WTC11 (cell line): ENCODE measurements around the gene DPP10. TPM values are rescaled to one million over a fixed set of nuclear protein-coding genes. Genes with fewer than 3 reads are reported as not detected.

Experiments used
- ATAC-seq: fragments of 200-7000 bp; cut with Tn5 transposase; 2 replicates; pipeline ENCODE4 v1.10.0; 2021; ENCODE audit warnings: mild to moderate bottlenecking, moderate library complexity
- CTCF ChIA-PET: fragments of 300-600 bp; sonication (Branson Sonifier 250); formaldehyde crosslinking; loops from one replicate; lab custom pipeline; 2021; ENCODE audit warnings: antibody characterized with exemption; lab: Charles Lee
- POLR2A ChIA-PET: fragments of 350-600 bp; sonication (Branson Sonifier 250); formaldehyde crosslinking; loops from one replicate; lab custom pipeline; 2021; ENCODE audit warnings: antibody characterized with exemption; lab: Charles Lee
- DNase-seq: peaks from one replicate; pipeline ENCODE4 v3.0.0; 2021; ENCODE audit warnings: low spot score
- H3K27ac Mint-ChIP-seq: 2 replicates; pipeline ENCODE4 v1.8.0; 2021; ENCODE audit warnings: mixed read lengths
- H3K27me3 Mint-ChIP-seq: 2 replicates; pipeline ENCODE4 v1.8.0; 2021; ENCODE audit warnings: low read depth, mild to moderate bottlenecking, moderate library complexity, mixed read lengths
- H3K36me3 Mint-ChIP-seq: 2 replicates; pipeline ENCODE4 v1.8.0; 2021; ENCODE audit warnings: mixed read lengths
- H3K4me1 Mint-ChIP-seq: 2 replicates; pipeline ENCODE4 v1.8.0; 2022; ENCODE audit warnings: mixed read lengths
- H3K4me3 Mint-ChIP-seq: 2 replicates; pipeline ENCODE4 v1.8.0; 2021; ENCODE audit warnings: mild to moderate bottlenecking, moderate library complexity, mixed read lengths
- H3K9me3 Mint-ChIP-seq: 2 replicates; pipeline ENCODE4 v1.8.0; 2021; ENCODE audit warnings: mixed read lengths
- FOXK1 ChIP-seq: sonication (generic); formaldehyde crosslinking; IDR thresholded peaks from 2 replicates; pipeline ENCODE4 v1.8.0; 2022; ENCODE audit warnings: mild to moderate bottlenecking, moderate library complexity, missing genetic modification reagents
- HMGA2 ChIP-seq: fragments of 250-450 bp; sonication (Bioruptor Pico); IDR thresholded peaks from 2 replicates; pipeline ENCODE4 v1.4.0; 2021; ENCODE audit warnings: mild to moderate bottlenecking, moderate library complexity
- JUN ChIP-seq: sonication (generic); formaldehyde crosslinking; IDR thresholded peaks from 2 replicates; pipeline ENCODE4 v1.8.0; 2023; ENCODE audit warnings: mild to moderate bottlenecking, missing genetic modification reagents
- NFYB ChIP-seq: sonication (generic); formaldehyde crosslinking; conservative IDR thresholded peaks from 2 replicates; pipeline ENCODE4 v1.8.0; 2022; ENCODE audit warnings: low read depth, missing genetic modification reagents
- NR1H2 ChIP-seq: sonication (generic); formaldehyde crosslinking; IDR thresholded peaks from 2 replicates; pipeline ENCODE4 v1.9.0; 2021; ENCODE audit warnings: mild to moderate bottlenecking, moderate library complexity, missing genetic modification reagents
- SMAD4 ChIP-seq: sonication (generic); formaldehyde crosslinking; IDR thresholded peaks from 2 replicates; pipeline ENCODE4 v1.8.0; 2022; ENCODE audit warnings: mild to moderate bottlenecking, missing genetic modification reagents
- SP1 ChIP-seq: sonication (generic); formaldehyde crosslinking; conservative IDR thresholded peaks from 2 replicates; pipeline ENCODE4 v1.8.1; 2022; ENCODE audit warnings: missing genetic modification reagents
- TP53 ChIP-seq: sonication (generic); formaldehyde crosslinking; IDR thresholded peaks from 2 replicates; pipeline ENCODE4 v1.8.1; 2023; ENCODE audit warnings: mild to moderate bottlenecking, missing genetic modification reagents
- ZNF138 ChIP-seq: sonication (generic); formaldehyde crosslinking; conservative IDR thresholded peaks from 2 replicates; pipeline ENCODE4 v1.8.1; 2022; ENCODE audit warnings: mild to moderate bottlenecking, moderate library complexity, missing genetic modification reagents
- ZNF232 ChIP-seq: sonication (generic); formaldehyde crosslinking; IDR thresholded peaks from 2 replicates; pipeline ENCODE4 v1.8.0; 2022; ENCODE audit warnings: mild to moderate bottlenecking, missing genetic modification reagents
- total RNA-seq: library from RNA; stranded (reverse); gene quantifications from 3 replicates; pipeline ENCODE4 v1.2.3, GENCODE V29; 2021
- TF ChIP-seq, protein P1 (sequence below): fragments of 250-450 bp; sonication (Bioruptor Pico); IDR thresholded peaks from 2 replicates; pipeline ENCODE4 v1.9.0; 2021; ENCODE audit warnings: mild to moderate bottlenecking, borderline replicate concordance
- TF ChIP-seq, protein P2 (sequence below): fragments of 200-600 bp; IDR thresholded peaks from 2 replicates; pipeline ENCODE4 v1.8.0; 2022; ENCODE audit warnings: antibody characterized with exemption
- TF ChIP-seq, protein P3 (sequence below): fragments of 250-450 bp; sonication (Bioruptor Pico); IDR thresholded peaks from 2 replicates; pipeline ENCODE4 v1.8.0; 2021; ENCODE audit warnings: mild to moderate bottlenecking
- TF ChIP-seq, protein P4 (sequence below): sonication (generic); formaldehyde crosslinking; IDR thresholded peaks from 2 replicates; pipeline ENCODE4 v1.8.1; 2023; ENCODE audit warnings: mild to moderate bottlenecking, moderate library complexity, missing genetic modification reagents
- TF ChIP-seq, protein P5 (sequence below): sonication (generic); formaldehyde crosslinking; IDR thresholded peaks from 2 replicates; pipeline ENCODE4 v1.8.1; 2023; ENCODE audit warnings: mild to moderate bottlenecking, missing genetic modification reagents, moderate library complexity
- TF ChIP-seq, protein P6 (sequence below): sonication (generic); formaldehyde crosslinking; IDR thresholded peaks from 2 replicates; pipeline ENCODE4 v1.8.0; 2022; ENCODE audit warnings: mild to moderate bottlenecking, missing genetic modification reagents
- TF ChIP-seq, protein P7 (sequence below): sonication (generic); formaldehyde crosslinking; IDR thresholded peaks from 2 replicates; pipeline ENCODE4 v1.8.0; 2022; ENCODE audit warnings: mild to moderate bottlenecking, missing genetic modification reagents
- TF ChIP-seq, protein P8 (sequence below): sonication (generic); formaldehyde crosslinking; IDR thresholded peaks from 2 replicates; pipeline ENCODE4 v1.8.1; 2022; ENCODE audit warnings: low read depth, mild to moderate bottlenecking, moderate library complexity, missing genetic modification reagents, borderline replicate concordance

Gene DPP10
- total RNA-seq, 1 experiment from 2014 or later, result 4.0 TPM

DNA sequence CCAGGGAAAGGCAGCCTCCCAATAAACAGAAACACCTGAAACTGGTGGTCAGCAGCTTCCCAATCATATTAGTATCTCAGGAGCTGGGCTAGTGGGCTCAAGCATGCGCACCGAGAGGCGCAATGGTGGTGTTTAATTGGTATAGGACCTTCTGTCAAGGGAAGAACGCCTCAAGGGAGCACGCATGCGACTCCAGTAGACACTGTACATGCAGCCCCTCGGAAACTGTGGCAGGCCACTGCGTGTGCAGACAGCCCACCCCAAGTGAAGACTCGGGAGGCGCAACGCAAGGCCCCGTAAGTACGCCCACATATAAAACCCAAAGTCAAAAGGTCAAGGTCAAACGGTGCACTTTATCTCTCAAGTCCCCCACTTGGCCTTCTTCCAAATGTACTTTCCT lies 1405.8 kb downstream of the DPP10 start:
- TF ChIP-seq, protein P1, sequence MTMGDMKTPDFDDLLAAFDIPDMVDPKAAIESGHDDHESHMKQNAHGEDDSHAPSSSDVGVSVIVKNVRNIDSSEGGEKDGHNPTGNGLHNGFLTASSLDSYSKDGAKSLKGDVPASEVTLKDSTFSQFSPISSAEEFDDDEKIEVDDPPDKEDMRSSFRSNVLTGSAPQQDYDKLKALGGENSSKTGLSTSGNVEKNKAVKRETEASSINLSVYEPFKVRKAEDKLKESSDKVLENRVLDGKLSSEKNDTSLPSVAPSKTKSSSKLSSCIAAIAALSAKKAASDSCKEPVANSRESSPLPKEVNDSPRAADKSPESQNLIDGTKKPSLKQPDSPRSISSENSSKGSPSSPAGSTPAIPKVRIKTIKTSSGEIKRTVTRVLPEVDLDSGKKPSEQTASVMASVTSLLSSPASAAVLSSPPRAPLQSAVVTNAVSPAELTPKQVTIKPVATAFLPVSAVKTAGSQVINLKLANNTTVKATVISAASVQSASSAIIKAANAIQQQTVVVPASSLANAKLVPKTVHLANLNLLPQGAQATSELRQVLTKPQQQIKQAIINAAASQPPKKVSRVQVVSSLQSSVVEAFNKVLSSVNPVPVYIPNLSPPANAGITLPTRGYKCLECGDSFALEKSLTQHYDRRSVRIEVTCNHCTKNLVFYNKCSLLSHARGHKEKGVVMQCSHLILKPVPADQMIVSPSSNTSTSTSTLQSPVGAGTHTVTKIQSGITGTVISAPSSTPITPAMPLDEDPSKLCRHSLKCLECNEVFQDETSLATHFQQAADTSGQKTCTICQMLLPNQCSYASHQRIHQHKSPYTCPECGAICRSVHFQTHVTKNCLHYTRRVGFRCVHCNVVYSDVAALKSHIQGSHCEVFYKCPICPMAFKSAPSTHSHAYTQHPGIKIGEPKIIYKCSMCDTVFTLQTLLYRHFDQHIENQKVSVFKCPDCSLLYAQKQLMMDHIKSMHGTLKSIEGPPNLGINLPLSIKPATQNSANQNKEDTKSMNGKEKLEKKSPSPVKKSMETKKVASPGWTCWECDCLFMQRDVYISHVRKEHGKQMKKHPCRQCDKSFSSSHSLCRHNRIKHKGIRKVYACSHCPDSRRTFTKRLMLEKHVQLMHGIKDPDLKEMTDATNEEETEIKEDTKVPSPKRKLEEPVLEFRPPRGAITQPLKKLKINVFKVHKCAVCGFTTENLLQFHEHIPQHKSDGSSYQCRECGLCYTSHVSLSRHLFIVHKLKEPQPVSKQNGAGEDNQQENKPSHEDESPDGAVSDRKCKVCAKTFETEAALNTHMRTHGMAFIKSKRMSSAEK, result no peak
- TF ChIP-seq, protein P2, sequence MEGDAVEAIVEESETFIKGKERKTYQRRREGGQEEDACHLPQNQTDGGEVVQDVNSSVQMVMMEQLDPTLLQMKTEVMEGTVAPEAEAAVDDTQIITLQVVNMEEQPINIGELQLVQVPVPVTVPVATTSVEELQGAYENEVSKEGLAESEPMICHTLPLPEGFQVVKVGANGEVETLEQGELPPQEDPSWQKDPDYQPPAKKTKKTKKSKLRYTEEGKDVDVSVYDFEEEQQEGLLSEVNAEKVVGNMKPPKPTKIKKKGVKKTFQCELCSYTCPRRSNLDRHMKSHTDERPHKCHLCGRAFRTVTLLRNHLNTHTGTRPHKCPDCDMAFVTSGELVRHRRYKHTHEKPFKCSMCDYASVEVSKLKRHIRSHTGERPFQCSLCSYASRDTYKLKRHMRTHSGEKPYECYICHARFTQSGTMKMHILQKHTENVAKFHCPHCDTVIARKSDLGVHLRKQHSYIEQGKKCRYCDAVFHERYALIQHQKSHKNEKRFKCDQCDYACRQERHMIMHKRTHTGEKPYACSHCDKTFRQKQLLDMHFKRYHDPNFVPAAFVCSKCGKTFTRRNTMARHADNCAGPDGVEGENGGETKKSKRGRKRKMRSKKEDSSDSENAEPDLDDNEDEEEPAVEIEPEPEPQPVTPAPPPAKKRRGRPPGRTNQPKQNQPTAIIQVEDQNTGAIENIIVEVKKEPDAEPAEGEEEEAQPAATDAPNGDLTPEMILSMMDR, result no peak
- TF ChIP-seq FOXK1 (CRISPR knock-in tag) (no peak), ZNF232 (CRISPR knock-in tag) (no peak), ZNF138 (CRISPR knock-in tag) (no peak), SMAD4 (no peak), SP1 (CRISPR knock-in tag) (no peak), TP53 (CRISPR knock-in tag) (no peak), HMGA2 (CRISPR knock-in tag) (no peak)
- TF ChIP-seq, protein P3, sequence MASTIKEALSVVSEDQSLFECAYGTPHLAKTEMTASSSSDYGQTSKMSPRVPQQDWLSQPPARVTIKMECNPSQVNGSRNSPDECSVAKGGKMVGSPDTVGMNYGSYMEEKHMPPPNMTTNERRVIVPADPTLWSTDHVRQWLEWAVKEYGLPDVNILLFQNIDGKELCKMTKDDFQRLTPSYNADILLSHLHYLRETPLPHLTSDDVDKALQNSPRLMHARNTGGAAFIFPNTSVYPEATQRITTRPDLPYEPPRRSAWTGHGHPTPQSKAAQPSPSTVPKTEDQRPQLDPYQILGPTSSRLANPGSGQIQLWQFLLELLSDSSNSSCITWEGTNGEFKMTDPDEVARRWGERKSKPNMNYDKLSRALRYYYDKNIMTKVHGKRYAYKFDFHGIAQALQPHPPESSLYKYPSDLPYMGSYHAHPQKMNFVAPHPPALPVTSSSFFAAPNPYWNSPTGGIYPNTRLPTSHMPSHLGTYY (CRISPR knock-in tag), result no peak
- TF ChIP-seq, protein P4, sequence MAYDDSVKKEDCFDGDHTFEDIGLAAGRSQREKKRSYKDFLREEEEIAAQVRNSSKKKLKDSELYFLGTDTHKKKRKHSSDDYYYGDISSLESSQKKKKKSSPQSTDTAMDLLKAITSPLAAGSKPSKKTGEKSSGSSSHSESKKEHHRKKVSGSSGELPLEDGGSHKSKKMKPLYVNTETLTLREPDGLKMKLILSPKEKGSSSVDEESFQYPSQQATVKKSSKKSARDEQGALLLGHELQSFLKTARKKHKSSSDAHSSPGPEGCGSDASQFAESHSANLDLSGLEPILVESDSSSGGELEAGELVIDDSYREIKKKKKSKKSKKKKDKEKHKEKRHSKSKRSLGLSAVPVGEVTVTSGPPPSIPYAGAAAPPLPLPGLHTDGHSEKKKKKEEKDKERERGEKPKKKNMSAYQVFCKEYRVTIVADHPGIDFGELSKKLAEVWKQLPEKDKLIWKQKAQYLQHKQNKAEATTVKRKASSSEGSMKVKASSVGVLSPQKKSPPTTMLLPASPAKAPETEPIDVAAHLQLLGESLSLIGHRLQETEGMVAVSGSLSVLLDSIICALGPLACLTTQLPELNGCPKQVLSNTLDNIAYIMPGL (CRISPR knock-in tag), result no peak
- TF ChIP-seq, protein P5, sequence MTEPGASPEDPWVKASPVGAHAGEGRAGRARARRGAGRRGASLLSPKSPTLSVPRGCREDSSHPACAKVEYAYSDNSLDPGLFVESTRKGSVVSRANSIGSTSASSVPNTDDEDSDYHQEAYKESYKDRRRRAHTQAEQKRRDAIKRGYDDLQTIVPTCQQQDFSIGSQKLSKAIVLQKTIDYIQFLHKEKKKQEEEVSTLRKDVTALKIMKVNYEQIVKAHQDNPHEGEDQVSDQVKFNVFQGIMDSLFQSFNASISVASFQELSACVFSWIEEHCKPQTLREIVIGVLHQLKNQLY, result no peak
- Mint-ChIP-seq H3K27ac (no peak overlapping the region), H3K36me3 (peaks cover 7% of the 10 kb centered on the region; the same call in 1 of the 2 replicates), H3K9me3 (peaks cover 35% of the 10 kb centered on the region), H3K4me1 (no peaks in the 10 kb centered on the region), H3K4me3 (no peak overlapping the region), H3K27me3 (peaks cover 6% of the 10 kb centered on the region; the same call in 1 of the 2 replicates)
- ChIA-PET CTCF (no interaction called here), POLR2A (no interaction called here)
- ATAC-seq (no peak), DNase-seq (no peak)

DNA sequence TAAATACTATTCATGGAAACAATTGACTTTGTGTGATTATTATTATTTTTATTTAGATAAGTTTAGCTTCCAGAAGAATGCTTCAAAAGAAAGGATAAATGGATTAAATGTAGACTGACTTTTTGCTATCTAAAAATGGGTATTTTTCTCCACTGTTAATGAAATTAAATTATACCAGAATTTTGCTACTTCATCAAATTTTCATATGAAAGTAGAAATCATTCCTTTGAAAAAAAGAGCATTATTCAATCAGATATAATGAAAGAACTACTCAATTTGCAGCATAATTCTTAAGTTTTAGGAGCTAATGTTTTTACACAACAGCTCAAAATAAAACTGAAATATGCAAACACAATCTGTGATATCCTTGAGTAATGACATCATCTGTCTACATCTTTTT lies 1424.6 kb downstream of the DPP10 start:
- Mint-ChIP-seq H3K4me1 (no peaks in the 10 kb centered on the region), H3K27ac (no peak overlapping the region), H3K4me3 (no peak overlapping the region), H3K36me3 (peaks cover 6% of the 10 kb centered on the region), H3K27me3 (no peaks in the 10 kb centered on the region), H3K9me3 (peaks cover 24% of the 10 kb centered on the region)
- no peak for ATAC-seq
- CTCF ChIA-PET, result no interaction called here
- DNase-seq, result no peak
- POLR2A ChIA-PET, result no interaction called here
- TF ChIP-seq, protein P1, result no peak
- TF ChIP-seq ZNF232 (CRISPR knock-in tag) (no peak), JUN (no peak), SMAD4 (no peak), NFYB (CRISPR knock-in tag) (no peak), NR1H2 (CRISPR knock-in tag) (no peak)
- TF ChIP-seq, protein P6, sequence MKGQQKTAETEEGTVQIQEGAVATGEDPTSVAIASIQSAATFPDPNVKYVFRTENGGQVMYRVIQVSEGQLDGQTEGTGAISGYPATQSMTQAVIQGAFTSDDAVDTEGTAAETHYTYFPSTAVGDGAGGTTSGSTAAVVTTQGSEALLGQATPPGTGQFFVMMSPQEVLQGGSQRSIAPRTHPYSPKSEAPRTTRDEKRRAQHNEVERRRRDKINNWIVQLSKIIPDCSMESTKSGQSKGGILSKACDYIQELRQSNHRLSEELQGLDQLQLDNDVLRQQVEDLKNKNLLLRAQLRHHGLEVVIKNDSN, result no peak
- TF ChIP-seq, protein P7, sequence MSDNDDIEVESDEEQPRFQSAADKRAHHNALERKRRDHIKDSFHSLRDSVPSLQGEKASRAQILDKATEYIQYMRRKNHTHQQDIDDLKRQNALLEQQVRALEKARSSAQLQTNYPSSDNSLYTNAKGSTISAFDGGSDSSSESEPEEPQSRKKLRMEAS (CRISPR knock-in tag), result no peak
- TF ChIP-seq, protein P8, sequence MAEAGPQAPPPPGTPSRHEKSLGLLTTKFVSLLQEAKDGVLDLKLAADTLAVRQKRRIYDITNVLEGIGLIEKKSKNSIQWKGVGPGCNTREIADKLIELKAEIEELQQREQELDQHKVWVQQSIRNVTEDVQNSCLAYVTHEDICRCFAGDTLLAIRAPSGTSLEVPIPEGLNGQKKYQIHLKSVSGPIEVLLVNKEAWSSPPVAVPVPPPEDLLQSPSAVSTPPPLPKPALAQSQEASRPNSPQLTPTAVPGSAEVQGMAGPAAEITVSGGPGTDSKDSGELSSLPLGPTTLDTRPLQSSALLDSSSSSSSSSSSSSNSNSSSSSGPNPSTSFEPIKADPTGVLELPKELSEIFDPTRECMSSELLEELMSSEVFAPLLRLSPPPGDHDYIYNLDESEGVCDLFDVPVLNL (CRISPR knock-in tag), result no peak
